ENCODE data around the gene RASA3.

The RASA3 gene

GRCh38 chr13:113939129-113939943 lies 193.1 kb downstream of the RASA3 start:
- Histone ChIP-seq H3K9me3 (ENCODE audit: insufficient read depth, low read length, severe bottlenecking) (no peaks in the 10 kb centered on the region), H3K4me1 (ENCODE audit: insufficient read depth, low read length) (no peaks in the 10 kb centered on the region), H3K9ac (ENCODE audit: low read depth, low read length) (no peak overlapping the region), H3K4me3 (ENCODE audit: low read depth in 1 of 2, low read length in 2 of 2) (no peak overlapping the region), H3K27me3 (ENCODE audit: insufficient read depth, low read length, poor library complexity) (no peaks in the 10 kb centered on the region), H3K4me2 (ENCODE audit: insufficient read depth, low read length) (no peak overlapping the region), H3K27ac (ENCODE audit: low read length) (no peak overlapping the region), H4K20me1 (ENCODE audit: insufficient read depth, low read length) (no peaks in the 10 kb centered on the region; the same call in 1 of the 2 replicates), H3K79me2 (ENCODE audit: insufficient read depth, low read length) (no peaks in the 10 kb centered on the region), H3K36me3 (ENCODE audit: insufficient read depth, low read length) (no peaks in the 10 kb centered on the region), H2AFZ (ENCODE audit: low read depth, low read length) (no peak overlapping the region)
- DNase-seq (no peak), ATAC-seq (ENCODE audit: insufficient read depth, low read depth) (no peak)
- TF ChIP-seq, protein P1, sequence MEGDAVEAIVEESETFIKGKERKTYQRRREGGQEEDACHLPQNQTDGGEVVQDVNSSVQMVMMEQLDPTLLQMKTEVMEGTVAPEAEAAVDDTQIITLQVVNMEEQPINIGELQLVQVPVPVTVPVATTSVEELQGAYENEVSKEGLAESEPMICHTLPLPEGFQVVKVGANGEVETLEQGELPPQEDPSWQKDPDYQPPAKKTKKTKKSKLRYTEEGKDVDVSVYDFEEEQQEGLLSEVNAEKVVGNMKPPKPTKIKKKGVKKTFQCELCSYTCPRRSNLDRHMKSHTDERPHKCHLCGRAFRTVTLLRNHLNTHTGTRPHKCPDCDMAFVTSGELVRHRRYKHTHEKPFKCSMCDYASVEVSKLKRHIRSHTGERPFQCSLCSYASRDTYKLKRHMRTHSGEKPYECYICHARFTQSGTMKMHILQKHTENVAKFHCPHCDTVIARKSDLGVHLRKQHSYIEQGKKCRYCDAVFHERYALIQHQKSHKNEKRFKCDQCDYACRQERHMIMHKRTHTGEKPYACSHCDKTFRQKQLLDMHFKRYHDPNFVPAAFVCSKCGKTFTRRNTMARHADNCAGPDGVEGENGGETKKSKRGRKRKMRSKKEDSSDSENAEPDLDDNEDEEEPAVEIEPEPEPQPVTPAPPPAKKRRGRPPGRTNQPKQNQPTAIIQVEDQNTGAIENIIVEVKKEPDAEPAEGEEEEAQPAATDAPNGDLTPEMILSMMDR (IDR thresholded peaks at IDR 0.05; ENCODE audit: borderline replicate concordance, extremely low read depth, low read length, poor library complexity, severe bottlenecking) = no peak
- TF ChIP-seq EZH2 (IDR thresholded peaks at IDR 0.05; ENCODE audit: borderline replicate concordance, low read depth, low read length, severe bottlenecking) = no peak

DNA sequence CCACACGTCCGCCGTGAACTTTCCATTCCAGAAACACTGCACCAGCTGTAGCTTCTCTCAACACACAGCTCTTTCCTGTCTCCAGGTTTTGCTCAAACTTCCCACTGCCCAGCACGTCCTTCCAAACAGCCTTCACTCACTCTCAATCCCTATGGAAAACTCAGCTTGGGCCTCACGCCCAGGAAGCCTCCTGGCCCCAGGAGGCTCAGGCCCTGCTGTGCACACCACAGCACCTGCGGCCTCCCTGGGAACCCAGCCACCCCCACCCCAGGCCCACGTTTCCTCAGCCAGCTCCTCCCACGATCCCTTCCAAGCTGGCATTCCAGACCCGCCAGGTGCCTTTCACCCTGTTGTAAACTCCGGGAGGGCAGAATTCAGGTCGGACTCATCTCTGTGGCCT lies 193.7 kb downstream of the RASA3 start:
- Histone ChIP-seq H3K79me2 (ENCODE audit: insufficient read depth, low read length) (no peaks in the 10 kb centered on the region), H3K4me2 (ENCODE audit: insufficient read depth, low read length) (no peak overlapping the region), H3K9me3 (ENCODE audit: insufficient read depth, low read length, severe bottlenecking) (no peaks in the 10 kb centered on the region), H3K36me3 (ENCODE audit: insufficient read depth, low read length) (no peaks in the 10 kb centered on the region), H3K4me1 (ENCODE audit: insufficient read depth, low read length) (no peaks in the 10 kb centered on the region), H3K27me3 (ENCODE audit: insufficient read depth, low read length, poor library complexity) (no peaks in the 10 kb centered on the region), H3K4me3 (ENCODE audit: low read depth in 1 of 2, low read length in 2 of 2) (no peak overlapping the region), H2AFZ (ENCODE audit: low read depth, low read length) (no peak overlapping the region), H3K27ac (ENCODE audit: low read length) (no peak overlapping the region), H3K9ac (ENCODE audit: low read depth, low read length) (no peak overlapping the region), H4K20me1 (ENCODE audit: insufficient read depth, low read length) (no peaks in the 10 kb centered on the region; the same call in 1 of the 2 replicates)
- TF ChIP-seq, protein P1 (IDR thresholded peaks at IDR 0.05; ENCODE audit: borderline replicate concordance, extremely low read depth, low read length, poor library complexity, severe bottlenecking) = no peak
- no peak for TF ChIP-seq EZH2 (IDR thresholded peaks at IDR 0.05; ENCODE audit: borderline replicate concordance, low read depth, low read length, severe bottlenecking)
- no peak for DNase-seq
- no peak for ATAC-seq (ENCODE audit: insufficient read depth, low read depth)

DNA sequence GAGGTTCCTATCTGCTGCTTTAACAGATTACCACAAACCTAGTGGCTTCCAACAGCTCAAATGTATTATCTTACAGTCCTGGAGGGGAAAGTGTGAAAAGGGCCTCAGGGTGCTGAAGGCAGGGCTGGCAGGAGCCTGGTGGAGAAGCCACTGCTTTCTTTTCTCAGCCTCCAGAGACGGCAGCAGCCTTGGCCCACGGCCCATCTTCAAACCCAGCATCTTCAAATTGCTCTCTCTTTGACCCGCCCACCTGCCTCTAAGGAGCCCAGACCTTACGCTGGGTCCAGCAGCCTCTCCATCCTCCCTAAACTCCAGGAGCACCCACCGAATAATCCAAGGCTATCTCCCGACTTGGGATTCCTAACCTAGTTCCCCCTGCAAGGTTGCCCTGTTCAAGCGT lies 194.2 kb downstream of the RASA3 start:
- Histone ChIP-seq H3K79me2 (ENCODE audit: insufficient read depth, low read length) (no peaks in the 10 kb centered on the region), H3K4me1 (ENCODE audit: insufficient read depth, low read length) (no peaks in the 10 kb centered on the region), H3K9ac (ENCODE audit: low read depth, low read length) (no peak overlapping the region), H3K36me3 (ENCODE audit: insufficient read depth, low read length) (no peaks in the 10 kb centered on the region), H4K20me1 (ENCODE audit: insufficient read depth, low read length) (no peaks in the 10 kb centered on the region; the same call in 1 of the 2 replicates), H3K4me2 (ENCODE audit: insufficient read depth, low read length) (no peak overlapping the region), H2AFZ (ENCODE audit: low read depth, low read length) (no peak overlapping the region), H3K27ac (ENCODE audit: low read length) (no peak overlapping the region), H3K4me3 (ENCODE audit: low read depth in 1 of 2, low read length in 2 of 2) (no peak overlapping the region), H3K27me3 (ENCODE audit: insufficient read depth, low read length, poor library complexity) (no peaks in the 10 kb centered on the region), H3K9me3 (ENCODE audit: insufficient read depth, low read length, severe bottlenecking) (no peaks in the 10 kb centered on the region)
- no peak for TF ChIP-seq EZH2 (IDR thresholded peaks at IDR 0.05; ENCODE audit: borderline replicate concordance, low read depth, low read length, severe bottlenecking)
- TF ChIP-seq, protein P1 (IDR thresholded peaks at IDR 0.05; ENCODE audit: borderline replicate concordance, extremely low read depth, low read length, poor library complexity, severe bottlenecking) = no peak
- DNase-seq (no peak), ATAC-seq (ENCODE audit: insufficient read depth, low read depth) (no peak)

All from DND-41 (cell line).